DMS79 treated with DMSO at 0.1 percent for 48 hours (cell line): Measurements from ENCODE around the gene S100PBP.

ENCODE experiments used
- DNase-seq: peaks from one replicate; lab custom pipeline; 2025; lab: John Stamatoyannopoulos, UW

S100PBP gene

DNA sequence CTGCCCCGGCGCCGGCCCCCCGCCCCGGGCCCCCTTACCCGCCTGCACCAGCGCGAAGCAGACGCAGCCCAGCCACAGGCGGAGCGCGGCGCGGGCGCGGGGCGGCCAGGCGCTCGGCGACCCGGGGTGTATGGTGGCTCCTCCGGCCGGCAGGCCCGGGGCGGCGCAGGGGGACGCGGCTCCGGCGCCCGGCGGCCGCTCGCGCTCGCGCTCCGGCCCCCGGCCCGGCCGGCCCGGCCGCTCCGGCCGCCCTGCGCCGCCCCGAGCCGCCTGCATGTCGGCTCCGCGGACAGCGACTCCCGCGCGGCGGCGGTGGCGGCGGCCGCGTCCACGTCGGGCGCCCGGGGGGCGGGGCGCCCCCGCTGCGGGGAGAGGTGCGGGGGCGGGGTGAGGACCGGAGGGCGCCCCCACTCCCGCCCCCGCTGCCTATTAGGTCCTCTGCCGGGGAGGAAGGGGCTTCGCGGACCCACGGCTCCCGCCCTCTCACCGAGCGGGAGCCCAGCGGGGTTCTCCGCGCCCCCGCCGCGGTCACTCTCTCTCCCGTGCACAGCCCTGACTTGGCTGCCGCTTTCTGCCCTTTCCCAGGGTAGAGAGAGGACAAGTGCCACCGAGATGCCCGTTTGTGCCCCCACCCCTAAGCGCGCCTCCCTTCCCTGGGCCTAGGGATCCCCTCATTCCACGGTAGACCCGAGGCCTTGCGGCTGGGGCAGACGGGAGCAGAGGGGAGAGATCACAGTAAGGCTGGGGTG, 53.3 kb downstream of the S100PBP start, which contains the start of gene FNDC5:
TSS of gene FNDC5 (minus strand) at position 298 of the 749 bp plus-strand sequence.
- DNase-seq: no peak

DNA sequence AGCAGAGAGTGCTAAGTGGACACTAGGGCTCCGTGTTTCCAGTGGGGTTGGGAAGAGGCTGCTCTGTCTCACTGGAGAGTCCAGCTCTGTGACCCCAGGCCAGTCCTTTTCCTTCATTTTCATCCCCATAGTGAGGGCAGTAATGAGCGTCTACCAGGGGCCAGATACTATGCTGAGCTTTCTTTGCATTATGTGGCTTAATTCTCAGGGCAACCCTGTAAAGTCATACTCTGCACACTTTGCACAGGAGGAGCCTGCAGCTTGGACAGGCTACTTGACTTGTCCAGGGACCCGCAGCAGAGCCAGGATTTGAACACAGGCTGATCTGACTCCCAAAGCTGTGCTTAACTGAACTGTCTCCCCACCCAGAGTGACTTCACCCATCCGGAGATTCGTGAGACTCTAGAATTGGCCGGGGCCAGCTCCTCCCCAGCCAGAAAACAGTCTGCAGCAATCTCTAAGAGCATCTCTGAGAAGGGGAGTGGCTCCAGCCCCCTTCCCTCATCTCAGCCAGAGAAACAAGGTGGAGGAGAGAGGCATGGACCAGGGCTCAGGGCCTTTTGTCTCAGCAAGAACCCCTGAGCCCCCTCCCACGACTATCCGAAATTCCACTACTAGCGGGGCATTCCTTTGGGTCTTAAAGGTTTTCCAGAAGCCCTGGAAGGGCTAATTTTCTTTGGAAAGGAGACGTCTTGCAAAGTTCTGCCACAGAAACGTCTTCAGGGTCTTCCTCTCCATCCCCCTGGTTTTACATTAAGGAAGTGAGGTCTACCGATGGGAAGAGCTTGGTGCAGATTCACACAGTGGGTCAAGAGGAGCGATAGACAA, 54.1 kb downstream of the S100PBP start:
- peak; percentile 58 for DNase-seq

DNA sequence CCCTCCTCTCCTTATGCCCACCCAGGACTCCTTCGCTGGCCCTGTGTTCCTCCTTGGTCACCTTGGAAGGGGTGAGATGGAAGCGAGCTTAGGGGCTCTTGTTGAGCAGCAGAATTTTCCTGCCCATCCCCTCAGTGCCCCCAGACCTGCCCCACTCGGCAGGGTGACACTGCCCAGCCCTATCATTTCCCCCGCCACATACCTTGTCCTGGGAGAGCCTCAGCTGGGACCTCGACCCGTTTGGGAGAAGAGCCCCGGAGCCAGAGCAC, 54.7 kb downstream of the S100PBP start:
- no peak for DNase-seq

DNA sequence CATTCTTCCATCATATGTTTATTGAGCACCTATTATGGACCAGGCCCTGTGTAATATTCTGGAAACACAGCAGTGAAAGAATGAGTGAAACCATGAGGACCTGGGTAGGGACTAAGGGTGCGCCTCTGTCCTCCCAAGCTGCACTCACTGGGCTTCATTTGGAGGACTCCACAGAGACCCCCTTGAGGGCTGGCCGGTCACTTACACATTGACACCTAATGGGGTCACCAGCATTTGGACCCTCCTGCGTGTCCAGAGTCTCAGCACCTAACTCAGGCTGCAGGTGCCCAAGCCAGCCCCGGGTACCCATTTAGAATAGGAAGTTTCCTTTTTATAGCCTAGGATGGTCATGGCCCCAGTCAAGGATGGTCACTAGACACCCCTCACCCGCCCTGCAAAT, 56.0 kb downstream of the S100PBP start:
- DNase-seq: no peak

DNA sequence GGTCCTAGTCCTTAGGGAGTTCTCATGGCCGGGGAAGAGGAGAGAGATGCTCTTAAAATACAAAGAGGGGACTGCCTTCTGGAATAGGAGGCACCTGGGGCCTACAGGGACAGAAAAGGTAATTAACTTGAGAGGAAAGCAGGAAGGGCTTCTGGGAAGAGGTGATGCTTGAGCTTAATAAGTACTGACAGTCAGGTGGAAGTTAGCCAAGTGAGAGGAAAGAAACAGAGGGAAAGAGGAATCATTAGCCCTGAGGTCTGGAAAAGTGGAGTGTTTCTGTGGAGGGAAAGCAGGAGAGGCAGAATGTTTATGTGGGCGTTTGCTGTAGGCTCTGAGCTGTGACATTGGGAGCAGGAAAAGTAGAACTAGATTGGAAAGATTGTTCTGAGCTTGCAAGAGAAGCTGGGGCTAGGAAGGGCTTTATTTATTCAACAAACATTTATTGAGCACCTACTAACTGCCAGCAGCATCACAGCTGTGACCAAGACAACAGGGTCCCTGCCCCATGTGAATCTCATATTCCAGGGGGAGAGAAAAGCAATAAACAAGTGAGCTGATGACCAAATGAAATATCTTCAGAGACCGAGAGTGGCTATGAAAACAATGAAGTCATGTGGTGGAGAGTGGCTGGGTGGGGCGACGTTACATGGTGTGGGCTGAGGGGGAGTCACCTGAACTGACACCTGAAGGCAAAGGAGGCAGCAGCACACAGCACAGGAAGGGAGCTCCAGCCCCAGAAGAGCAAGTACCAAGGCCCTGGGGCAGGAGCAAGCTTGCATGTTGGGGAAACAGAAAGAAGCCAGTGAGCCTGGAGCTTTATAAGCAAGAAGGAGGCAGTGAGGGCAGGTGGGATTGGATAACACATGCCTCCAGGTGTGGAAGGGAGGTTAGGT, 57.7 kb downstream of the S100PBP start:
- no peak for DNase-seq

DNA sequence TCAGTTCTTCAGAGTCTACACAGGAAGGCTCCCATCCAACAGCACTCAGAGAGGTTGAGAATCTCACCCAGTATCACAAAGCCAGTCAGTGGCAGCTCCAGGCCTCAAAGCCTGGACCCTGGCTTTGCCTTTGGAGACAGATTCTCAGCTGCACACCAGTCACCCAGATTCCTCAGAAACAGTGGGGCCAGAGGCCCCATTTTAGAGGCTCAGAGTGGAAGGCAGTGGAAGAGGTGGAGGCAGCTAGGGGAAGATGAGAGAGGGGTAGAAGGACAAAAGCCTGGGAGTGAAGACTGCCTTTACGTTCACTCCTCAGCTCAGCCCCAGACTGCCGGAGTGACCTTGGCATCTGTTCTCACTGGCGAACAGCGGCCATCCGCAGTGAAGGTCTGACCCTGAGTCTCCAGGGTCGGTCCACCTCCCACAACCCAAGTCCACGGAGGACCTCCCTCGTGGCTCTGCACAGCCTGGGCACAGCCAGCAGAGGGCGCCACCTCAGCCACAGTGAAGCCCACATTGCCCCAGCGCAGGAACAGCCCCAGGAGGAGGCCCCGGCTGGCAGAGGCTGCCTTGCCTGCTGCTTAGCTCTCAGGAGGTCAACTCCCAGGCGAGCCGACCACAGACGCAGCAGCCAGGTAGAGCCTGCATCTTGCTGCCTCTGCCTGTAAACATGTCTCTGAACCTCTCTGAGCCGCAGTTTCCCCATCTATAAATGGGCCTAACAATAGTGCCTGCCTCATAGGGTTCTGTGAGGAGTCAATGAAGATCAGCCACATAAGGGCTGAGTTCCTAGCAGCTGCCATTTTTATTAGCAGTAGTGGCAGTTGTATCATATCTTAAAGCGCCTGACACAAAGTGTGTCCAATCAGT, 59.1 kb downstream of the S100PBP start:
- DNase-seq: no peak

DNA sequence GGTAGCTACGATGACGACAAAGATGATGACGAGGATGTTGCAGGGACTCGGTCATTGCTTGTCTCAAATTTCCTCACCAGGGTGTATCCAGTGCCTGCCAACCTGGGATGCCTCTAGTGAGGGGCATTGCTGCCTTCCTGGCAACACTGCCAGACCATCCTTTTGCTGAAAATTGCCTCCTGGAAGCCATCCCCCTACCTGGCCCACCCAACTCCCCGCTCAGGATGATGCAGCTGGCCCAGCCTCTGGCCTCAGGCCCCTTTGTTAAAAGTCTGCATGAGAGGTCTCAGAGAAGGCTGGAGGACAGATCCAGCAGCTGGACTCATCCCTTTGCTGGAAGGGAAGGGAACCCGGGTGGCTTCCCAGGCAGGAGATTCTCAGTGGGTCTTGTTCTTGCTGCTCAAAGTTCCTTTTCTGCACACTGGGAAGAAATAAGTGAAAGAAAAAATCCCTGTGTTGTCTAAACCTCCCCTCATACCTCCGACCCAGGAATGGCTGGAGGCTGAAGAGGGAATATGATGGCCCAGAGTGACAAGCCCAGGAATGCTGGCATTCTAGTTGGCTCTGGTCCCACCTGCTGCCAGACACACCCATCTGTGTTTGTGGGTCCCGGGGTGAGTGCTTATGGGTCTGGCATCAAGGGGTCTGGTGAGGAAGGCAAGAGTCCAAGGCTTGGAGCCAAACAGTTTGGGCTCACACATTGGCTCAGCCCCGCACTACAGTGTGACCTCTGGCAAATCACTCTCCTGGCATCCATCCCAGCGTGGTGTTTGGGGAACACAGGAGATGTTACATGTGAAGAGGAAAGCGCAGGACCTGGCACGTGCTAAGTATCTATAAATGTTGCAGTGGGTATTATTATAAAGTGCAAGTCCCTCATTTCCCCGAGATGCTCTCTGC, 60.0 kb downstream of the S100PBP start:
- DNase-seq: peak; percentile 67

DNA sequence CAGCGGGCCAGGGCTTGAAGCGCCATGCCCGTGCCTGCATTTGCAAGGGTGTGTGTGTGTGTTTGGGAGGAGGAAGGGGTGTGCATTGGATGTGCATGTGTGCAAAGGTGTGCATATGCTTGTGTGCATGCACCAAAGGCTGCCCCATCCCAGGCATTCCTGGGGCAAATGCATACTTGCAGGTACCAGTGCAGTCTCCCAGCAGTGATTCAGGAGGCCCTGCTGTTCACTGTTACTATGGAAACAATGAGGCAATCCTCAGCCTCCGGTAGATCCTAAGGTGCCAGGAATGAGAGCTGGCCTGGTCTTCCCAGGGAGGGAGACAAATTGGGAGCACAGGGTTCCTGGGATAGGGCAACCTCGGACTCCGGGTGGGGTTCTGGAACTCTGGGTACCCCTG, 60.7 kb downstream of the S100PBP start:
- peak; percentile 25 for DNase-seq

DNA sequence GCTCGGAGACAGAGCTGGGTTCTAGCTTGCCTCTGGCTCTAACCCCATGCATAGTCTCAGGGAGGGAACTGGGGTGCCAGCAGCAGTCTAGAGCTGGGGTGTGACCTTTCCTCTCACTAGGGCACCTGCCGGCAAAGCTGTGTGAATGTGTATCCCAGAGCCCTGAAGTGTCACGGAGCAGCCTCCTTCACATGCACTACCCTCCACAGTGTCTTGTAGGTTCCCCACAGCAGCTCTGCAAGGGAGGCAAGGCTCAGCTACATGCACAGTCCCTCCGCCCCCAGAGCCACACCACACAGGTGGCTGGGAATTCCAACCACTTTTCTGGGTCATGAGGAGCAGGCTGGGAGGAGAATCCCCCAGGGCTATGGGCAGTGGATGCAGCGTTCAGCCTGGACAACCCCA, 61.2 kb downstream of the S100PBP start:
- DNase-seq: no peak

DNA sequence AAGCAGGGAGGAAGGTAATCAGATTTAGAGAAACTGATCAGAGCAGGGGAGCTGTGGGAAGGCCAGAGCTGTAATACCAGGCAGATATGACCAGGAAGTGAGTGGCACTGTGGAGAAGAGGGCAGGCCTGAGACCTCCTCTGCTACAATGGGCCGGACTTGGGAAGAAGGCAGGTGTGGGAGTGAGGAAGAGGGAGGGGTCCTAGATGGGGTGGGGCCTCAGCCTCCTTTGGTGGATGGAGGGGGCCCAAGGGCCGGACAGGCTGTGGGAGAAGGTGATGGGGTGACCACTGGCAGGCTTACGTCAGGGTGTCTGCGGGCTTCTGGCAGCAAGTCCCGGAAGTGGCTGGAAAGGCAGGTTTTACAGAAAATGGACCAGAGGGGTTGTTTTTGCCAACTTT, 63.8 kb downstream of the S100PBP start:
- DNase-seq: no peak

DNA sequence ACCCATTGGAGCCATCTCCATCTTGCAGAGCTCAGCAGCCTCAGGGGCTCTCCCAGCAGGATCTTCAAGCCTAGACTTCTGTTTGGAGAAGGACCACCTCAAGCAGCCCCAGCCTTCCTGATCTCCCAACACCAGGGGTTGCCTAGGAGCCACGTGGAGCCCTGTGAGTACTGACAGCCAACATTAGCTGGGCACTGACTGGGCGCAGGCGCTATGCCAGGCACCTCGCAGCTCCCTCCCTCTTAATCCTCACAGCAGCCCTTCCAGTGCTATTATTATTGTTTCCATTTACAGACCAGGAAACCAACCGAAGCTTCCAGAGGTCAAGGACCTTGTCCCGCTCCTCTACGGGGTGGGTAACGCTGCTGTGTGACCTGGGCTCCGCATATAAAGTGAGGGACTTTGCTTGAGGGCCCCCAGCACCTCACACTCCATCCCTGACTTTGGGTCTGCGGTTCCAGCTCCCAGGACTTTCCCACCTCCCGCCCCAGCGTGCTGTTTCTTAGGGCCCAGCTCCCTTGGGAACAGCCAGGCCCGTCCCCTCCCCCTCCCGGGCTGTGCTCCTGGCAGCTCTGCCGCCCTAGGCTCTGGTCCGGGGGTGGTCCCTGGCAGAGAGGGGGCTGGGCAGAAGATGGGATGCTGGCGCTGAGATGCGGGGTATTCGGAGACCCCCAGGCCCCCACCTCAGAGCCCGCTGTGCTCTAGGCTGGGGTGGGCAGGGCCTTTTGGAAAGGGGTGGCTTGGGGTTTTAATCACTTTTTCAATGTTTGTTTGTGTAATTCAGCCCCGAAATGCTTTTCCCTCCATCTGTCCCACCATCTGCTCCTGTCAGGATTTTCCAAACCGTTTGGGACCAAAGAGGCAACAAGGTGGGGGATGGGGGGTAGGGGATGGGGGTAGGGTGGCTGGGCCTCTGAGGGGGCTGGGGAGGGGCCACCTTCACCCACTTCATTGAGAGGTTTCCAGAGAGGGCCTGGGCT, 64.7 kb downstream of the S100PBP start:
- peak; percentile 54 for DNase-seq

DNA sequence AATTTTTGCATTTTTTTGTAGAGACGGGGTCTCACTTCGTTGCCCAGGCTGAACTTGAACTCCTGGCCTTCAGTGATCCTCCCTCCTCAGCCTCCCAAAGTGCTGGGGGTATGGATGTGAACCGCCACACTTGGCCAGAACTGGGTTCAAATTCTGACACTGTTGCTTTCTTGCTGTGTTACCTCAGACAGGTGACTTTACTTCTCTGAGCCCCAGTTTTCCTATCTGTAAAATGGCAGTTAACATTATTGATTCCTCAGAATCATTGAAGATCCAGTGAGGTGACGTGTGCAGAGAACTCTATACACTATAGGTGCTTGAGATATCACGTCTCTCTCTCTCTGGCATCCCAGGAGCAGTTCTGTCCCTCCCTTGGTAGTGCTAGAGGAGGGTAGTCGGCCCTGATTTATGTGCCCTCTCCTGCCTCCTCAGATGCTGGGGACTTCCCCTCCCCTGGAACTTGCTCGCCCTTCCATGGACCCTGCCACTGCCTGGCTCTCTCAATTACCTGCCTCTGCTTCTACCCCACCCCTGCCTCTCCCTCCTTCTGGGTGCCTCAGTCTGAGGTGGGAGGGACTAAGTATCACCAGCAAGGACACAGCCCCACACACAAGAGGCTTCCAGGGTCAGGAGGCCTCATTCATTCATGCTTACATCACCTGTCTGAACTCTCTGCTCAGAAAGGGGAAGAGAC, 66.0 kb downstream of the S100PBP start:
- no peak for DNase-seq

DNA sequence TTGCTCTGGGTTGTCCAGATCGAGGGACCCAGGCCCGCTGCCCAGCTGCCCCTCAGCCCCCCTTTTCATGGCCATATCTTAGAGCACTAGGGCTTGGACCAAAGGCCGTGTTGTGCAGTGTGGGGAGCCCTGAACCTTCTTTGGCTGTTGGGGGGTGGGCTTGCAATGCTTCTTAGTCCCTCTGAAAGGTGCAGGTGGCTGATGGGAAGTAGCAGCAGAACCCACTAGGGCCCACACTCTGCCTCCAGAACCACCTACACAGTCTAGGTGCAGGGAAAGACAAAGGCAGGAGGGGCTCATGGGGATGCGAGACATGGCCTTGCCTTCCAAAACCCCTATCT, 66.5 kb downstream of the S100PBP start:
- DNase-seq: no peak

DNA sequence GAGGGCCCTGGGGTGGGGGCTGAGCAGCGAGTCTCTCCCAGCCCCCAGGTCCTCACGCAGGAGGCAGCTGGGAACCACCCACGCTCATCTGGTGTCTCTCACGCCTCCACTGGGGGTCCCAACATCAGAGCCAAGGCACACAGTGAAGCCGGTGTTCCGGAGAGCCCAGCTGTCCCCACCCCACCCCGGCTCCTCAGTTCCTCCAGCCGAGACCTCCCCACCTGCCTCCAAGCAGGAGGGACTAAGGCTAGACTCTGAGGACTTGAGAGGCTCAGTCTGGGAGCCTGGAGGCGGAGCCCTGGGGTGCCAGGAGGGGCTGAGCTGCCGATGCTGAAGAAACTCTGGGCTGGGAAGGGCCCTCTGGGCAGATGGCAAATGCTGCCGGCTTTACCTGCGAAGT, 67.3 kb downstream of the S100PBP start:
- no peak for DNase-seq

DNA sequence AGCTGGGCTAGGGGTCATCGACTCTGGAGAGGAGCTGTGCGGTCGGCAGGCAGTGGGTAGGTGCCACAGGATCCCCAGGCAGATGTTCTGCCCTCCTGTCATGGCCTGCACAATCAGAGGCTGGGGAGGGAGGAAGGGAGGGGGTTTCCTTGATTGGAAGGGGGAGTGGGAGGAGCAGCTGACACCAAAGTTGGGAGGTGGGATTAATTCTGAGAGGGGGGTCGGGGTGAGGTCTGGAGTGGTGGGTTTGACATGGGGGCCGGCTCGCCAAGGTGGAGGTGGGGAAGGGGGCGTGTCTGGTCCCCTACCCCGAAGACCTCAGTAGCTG, 68.2 kb downstream of the S100PBP start:
- no peak for DNase-seq

DNA sequence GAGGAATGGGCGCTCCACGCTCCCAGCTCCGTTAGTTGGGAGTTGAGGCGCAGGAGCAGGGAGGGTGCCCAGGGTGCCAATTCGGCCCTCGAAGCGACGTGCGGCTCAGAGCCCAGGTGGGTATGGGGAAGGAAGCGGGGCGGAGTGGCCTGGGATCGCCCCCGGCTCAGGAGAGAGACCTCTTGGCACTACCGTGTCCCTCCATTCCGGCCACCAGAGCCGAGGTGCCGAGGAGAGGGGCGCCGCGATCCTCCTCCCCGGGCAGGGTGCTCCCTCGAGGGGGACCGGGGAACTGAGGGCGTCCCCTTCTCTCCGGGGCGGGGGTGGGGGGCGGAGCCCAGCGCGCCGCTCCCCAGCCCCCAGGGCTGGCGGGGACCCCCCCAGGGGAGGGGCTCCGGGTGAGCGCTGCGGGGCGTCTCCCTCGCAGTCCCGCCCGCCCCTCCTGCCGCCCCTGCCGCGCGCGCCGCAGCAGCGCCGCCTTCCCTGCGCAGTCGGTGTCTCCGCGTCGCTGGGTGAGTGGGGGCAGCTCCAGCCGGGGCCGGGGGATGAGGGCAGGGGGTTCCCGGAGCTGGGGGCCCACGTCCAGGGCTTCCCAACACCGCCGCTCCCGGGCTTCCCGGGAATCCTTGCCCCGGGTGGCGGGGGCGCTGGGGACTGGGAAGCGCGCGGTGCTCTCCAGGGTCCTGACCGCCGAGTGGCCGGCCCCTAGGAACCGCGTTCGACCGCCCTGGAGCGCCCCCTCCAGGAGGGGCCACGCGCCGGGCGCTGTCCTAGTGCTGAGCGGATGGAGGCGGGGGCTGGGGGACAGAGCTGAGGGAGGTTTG, 68.8 kb downstream of the S100PBP start, which contains the start of gene HPCA:
TSS of gene HPCA (plus strand) at position 488 of the 824 bp plus-strand sequence. CDS start 2,408 bp downstream, outside the sequence.
- DNase-seq: no peak

DNA sequence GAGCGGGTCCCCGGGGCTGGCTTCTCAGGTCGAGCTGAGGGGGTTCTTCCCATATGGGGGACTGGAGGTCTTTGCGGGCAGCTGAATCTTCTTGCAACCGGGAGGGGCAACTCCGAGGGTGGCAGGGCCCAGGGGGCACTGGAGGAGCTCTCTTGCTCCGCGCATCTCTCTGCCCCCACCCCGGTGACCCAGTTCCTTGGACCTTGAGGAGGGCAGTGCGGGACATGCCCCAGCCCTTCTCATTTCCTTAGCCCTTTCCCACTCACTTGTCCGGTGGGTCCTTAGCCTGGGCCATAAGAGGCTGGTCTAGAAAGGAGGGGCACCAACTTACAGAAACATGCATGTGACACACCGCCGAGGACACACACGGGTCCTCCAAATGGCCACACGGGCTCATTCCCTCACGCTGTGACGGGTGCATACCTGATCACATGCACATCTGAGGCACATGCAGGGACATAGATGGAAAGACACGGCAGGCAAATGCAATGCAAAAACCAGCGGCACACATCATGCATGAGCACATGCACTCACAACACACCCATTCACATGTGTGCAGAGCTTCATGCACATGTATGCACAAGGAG, 69.5 kb downstream of the S100PBP start:
- DNase-seq: no peak

DNA sequence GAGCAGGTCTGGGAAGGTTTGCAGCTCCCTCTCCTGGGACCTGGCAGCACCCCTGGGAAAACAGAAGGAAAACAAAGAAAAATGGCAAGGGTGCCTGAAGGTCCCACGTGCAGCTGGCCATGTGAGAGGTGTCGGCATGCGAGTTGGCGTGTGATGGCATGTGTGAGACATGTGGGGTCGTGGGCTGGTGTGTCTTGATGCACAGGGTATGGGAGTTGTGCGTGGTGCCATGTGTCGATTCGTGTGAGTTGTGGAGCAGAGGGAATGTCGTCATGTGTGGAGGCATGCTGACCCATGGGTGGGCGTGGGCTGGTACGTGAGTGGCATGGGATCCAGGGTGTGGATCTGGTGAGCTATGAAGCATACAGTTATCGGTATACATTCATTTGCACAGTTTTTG, 70.2 kb downstream of the S100PBP start:
- DNase-seq: no peak
